HG02623 (cell line): ENCODE results near the gene CD79A.
"Not testable (repeated sequence)": the region's sequence is repeated elsewhere in the genome, so short reads cannot be mapped to it uniquely, and the experiment has no call there.

Source experiments
- ATAC-seq: cut with Tn5 transposase; IDR thresholded peaks from one replicate; pipeline ENCODE4 v1.9.1; 2021; ENCODE audit warnings: moderate library complexity; ENCODE audit not compliant: unreplicated experiment

CD79A gene

GRCh38 chr19:41862445-41862986 lies 14.6 kb upstream of the CD79A start:
- ATAC-seq: no peak

- ATAC-seq: no peak
Observed at GRCh38 chr19:41863209-41863931, 13.7 kb upstream of the CD79A start.

- no peak for ATAC-seq
Observed at GRCh38 chr19:41864374-41864773, 12.7 kb upstream of the CD79A start.

GRCh38 chr19:41866284-41866683 lies 10.8 kb upstream of the CD79A start:
- no peak for ATAC-seq

GRCh38 chr19:41868120-41868988 lies 8.7 kb upstream of the CD79A start:
- ATAC-seq: no peak

GRCh38 chr19:41868989-41869300 lies 8.1 kb upstream of the CD79A start:
- ATAC-seq: no peak

GRCh38 chr19:41869374-41869955 lies 7.6 kb upstream of the CD79A start:
- ATAC-seq: no peak

GRCh38 chr19:41870401-41870873 lies 6.6 kb upstream of the CD79A start:
- ATAC-seq: no peak

GRCh38 chr19:41871573-41872383 lies 5.3 kb upstream of the CD79A start:
- ATAC-seq: peak; percentile 38

- no peak for ATAC-seq
Observed at GRCh38 chr19:41872384-41872774, 4.7 kb upstream of the CD79A start.

GRCh38 chr19:41872775-41873647 lies 4.1 kb upstream of the CD79A start:
- no peak for ATAC-seq

- ATAC-seq: not testable (repeated sequence)
Observed at GRCh38 chr19:41875973-41876372, 1.1 kb upstream of the CD79A start.

GRCh38 chr19:41877916-41878905 lies 1.1 kb downstream of the CD79A start:
- no peak for ATAC-seq

- no peak for ATAC-seq
Observed at GRCh38 chr19:41879080-41879479, 2.0 kb downstream of the CD79A start.

- no peak for ATAC-seq
Observed at GRCh38 chr19:41879670-41880328, 2.7 kb downstream of the CD79A start.

- no peak for ATAC-seq
Observed at GRCh38 chr19:41880329-41880708, 3.2 kb downstream of the CD79A start.

GRCh38 chr19:41882568-41883462 lies 5.7 kb downstream of the CD79A start, which contains the start of gene ARHGEF1:
TSS of gene ARHGEF1 (plus strand) at chr19:41883184. CDS start at chr19:41888083, 4,899 bp downstream.
- no peak for ATAC-seq
